Stimulated activated memory B cell treated with anti-CD40 and anti-IgM and Interleukin-4, amounts not matched to agents 10 μg/mL and 1 μg/mL and 100 μg/mL, for 72 hours (primary cell): Measurements from ENCODE around the gene ZNF774.
"Not testable (repeated sequence)": the region's sequence is repeated elsewhere in the genome, so short reads cannot be mapped to it uniquely, and the experiment has no call there.

ENCODE experiments used
- ATAC-seq: fragments of 150-1000 bp; cut with Tn5 transposase; 2 replicates; pipeline ENCODE4 v1.10.0; 2021
- H3K27ac Mint-ChIP-seq: one replicate; pipeline ENCODE4 v1.8.0; 2022; ENCODE audit warnings: mild to moderate bottlenecking, mixed read lengths
- H3K27me3 Mint-ChIP-seq: one replicate; pipeline ENCODE4 v1.8.0; 2022; ENCODE audit warnings: mixed read lengths
- H3K36me3 Mint-ChIP-seq: one replicate; pipeline ENCODE4 v1.8.0; 2022; ENCODE audit warnings: mixed read lengths
- H3K4me1 Mint-ChIP-seq: one replicate; pipeline ENCODE4 v1.8.0; 2022; ENCODE audit warnings: mixed read lengths
- H3K4me3 Mint-ChIP-seq: one replicate; pipeline ENCODE4 v1.8.0; 2022; ENCODE audit warnings: mild to moderate bottlenecking, moderate library complexity, mixed read lengths
- H3K9me3 Mint-ChIP-seq: one replicate; pipeline ENCODE4 v1.8.0; 2022; ENCODE audit warnings: mixed read lengths

Gene ZNF774

DNA sequence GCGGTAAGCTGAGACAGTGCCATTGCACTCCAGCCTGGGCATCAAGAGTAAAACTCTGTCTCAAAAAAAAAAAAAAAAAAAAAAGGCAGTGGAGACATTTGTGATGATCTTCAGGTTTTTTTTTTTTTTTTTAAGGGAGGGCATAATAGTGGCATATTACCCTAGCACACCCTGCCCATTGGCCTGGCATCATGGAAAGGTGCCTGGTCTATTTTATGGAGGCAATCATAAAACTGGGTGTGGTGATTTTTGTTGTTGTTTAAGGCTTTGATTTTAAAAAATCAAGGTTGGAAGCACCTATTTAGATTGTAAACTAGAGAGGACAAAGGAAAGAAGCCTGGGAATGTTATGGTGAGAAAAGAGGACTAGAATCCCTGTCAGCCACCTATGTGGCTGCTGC lies 42.0 kb downstream of the ZNF774 start:
- Mint-ChIP-seq H3K27me3 (no peaks in the 10 kb centered on the region), H3K4me1 (peaks cover 78% of the 10 kb centered on the region), H3K36me3 (peaks cover 58% of the 10 kb centered on the region), H3K4me3 (no peak overlapping the region), H3K27ac (peak overlapping the region; percentile 31), H3K9me3 (no peaks in the 10 kb centered on the region)
- ATAC-seq = no peak

DNA sequence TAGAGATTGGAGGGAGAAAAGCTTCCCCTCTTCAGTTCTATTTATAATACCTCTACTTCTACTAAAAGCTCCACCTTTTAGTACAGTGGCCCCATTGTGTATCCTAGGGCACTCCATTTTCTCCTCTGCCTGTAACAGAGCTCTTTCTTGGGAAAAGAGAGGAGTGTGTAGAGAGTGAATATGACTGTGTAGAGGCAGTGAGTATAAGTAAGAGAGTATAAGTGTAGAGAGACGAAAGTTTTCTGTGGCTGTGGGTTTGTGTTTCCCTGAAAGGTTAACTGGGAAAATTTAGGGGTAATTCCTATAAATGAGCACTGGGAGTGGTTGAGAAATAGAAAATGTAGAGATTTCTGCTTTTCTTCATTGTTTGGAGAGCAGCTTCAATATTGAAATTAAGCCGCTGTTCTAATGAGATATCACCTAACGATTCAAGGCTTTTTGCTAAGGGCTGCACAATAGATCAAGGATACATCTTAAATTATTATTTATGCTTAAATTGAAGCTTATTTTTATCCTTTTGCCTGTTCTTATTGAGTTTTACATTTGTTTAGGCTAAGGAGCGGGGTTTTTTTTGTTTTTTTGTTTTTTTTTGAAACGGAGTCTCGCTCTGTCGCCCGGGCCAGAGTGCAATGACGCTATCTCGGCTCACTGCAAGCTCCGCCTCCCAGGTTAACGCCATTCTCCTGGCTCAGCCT lies 42.8 kb downstream of the ZNF774 start:
- Mint-ChIP-seq H3K4me3 (no peak overlapping the region), H3K27ac (peak overlapping the region; percentile 31), H3K9me3 (no peaks in the 10 kb centered on the region), H3K4me1 (peaks cover 77% of the 10 kb centered on the region), H3K27me3 (no peaks in the 10 kb centered on the region), H3K36me3 (peaks cover 51% of the 10 kb centered on the region)
- no peak for ATAC-seq

DNA sequence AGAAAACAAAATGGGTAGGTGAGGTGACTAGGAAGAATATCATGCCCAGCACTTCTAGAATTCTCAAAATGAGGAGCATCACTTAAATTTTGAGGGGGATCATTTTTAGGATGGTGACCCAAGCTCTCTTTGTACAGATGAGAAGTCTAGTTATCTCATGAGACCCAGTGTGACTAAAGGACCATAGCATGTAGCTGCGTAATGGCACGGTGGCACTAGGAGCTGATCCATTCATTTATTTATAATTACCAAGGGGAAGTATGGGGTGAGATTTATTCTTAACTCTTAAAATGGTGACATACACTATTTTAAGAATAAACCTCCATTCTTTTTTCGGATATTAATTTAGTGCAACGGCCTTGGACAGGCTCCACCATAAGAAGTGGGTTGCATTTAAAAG lies 44.2 kb downstream of the ZNF774 start:
- H3K27ac Mint-ChIP-seq = no peak overlapping the region

DNA sequence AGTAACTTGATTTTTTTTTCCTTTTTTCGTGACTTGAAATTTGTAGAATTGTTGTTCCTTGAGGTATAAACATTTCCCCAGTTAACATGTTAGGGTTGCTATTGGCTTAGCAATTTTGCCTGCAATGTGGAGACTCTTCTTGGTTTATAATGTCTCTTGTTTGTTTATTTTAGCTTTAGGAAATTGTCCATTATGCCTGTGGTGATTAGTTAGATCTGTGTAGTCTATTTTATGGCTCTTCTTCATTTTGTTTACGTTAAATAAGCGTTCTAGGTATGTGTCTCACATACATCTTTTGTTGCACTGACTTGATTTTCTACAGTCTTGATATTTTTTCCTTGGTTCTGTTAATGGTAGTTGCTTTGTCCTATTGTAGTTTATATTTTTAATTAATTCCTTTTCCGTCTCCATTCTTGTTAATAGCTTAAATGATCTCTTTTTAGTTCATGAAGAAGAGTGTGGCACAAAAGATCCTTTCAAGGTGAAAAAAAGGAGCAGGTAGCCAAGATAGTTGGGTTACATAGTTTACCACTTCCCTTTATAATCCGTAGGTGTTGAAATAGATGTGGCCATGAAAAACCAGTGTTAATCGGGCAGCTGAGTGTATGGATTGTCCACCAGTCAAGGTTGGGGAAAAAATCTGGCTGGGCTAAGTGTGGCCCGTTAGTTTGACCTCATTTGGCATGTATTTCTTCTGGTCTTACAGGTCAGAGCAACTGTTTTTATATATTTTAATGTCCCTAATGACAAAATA lies 48.1 kb downstream of the ZNF774 start:
- H3K4me1 Mint-ChIP-seq = peaks cover 72% of the 10 kb centered on the region

More for the DNA sequence above, 44.2 kb downstream of the ZNF774 start:
- Mint-ChIP-seq H3K4me1 (peaks cover 77% of the 10 kb centered on the region), H3K36me3 (peaks cover 39% of the 10 kb centered on the region), H3K27me3 (no peaks in the 10 kb centered on the region), H3K4me3 (no peak overlapping the region), H3K9me3 (no peaks in the 10 kb centered on the region)
- no peak for ATAC-seq

DNA sequence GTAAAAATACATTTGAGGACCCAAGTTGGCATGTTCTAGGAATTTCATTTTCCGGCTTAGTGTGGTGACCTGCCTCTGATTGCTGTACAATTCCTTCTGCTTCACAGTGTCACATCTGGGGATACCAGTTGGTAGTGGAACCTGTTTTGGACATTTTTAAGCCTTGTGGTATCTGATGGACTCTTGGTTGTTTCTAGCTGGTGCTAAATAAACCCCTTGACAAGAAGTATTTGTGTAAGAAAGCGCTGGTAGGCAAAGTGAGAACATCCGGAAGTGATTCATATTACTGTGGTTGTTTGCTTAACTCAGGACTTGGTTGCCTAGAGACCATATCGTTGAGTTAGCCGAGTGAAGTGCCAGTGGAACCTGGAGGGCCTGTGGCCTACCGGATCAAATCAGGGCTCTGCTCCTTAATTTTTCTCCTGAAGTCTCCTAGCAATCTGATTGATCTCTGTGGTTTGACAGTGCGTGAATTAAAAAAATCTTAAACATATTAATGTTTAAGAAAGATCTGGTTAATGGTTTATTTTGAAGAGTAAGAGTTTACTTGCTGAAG lies 48.8 kb downstream of the ZNF774 start:
- H3K4me1 Mint-ChIP-seq = peaks cover 71% of the 10 kb centered on the region
- H3K27me3 Mint-ChIP-seq = no peaks in the 10 kb centered on the region
- H3K36me3 Mint-ChIP-seq = peaks cover 23% of the 10 kb centered on the region
- H3K9me3 Mint-ChIP-seq = no peaks in the 10 kb centered on the region
- peak overlapping the region; percentile 86 for H3K27ac Mint-ChIP-seq
- ATAC-seq = peak; percentile 97
- peak overlapping the region; percentile 51 for H3K4me3 Mint-ChIP-seq

More for the DNA sequence above, 48.1 kb downstream of the ZNF774 start:
- H3K27ac Mint-ChIP-seq = peak overlapping the region; percentile 86
- no peak for ATAC-seq
- peaks cover 29% of the 10 kb centered on the region for H3K36me3 Mint-ChIP-seq
- H3K9me3 Mint-ChIP-seq = no peaks in the 10 kb centered on the region
- no peaks in the 10 kb centered on the region for H3K27me3 Mint-ChIP-seq
- H3K4me3 Mint-ChIP-seq = no peak overlapping the region

DNA sequence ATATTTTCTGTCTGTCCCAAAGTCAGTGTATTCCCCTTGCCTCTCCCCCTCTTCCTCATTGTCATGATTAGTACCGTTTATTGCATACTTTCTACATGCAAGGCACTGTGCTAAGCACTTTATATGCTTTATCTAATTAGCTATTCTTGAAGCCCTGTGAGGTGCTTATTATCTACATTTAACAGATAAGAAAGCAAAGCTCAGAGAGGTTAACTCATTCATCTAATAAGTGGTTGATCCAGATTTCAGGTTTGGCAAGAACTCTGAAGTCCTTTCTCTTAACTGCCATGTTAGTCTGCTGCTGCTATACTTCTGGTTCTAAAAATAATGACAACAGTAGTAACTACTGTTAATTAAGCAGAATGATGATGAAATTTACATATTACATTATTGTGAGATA lies 49.4 kb downstream of the ZNF774 start:
- ATAC-seq = no peak
- peaks cover 22% of the 10 kb centered on the region for H3K36me3 Mint-ChIP-seq
- H3K4me3 Mint-ChIP-seq = no peak overlapping the region
- no peaks in the 10 kb centered on the region for H3K9me3 Mint-ChIP-seq
- peaks cover 71% of the 10 kb centered on the region for H3K4me1 Mint-ChIP-seq
- peak overlapping the region; percentile 86 for H3K27ac Mint-ChIP-seq
- no peaks in the 10 kb centered on the region for H3K27me3 Mint-ChIP-seq

DNA sequence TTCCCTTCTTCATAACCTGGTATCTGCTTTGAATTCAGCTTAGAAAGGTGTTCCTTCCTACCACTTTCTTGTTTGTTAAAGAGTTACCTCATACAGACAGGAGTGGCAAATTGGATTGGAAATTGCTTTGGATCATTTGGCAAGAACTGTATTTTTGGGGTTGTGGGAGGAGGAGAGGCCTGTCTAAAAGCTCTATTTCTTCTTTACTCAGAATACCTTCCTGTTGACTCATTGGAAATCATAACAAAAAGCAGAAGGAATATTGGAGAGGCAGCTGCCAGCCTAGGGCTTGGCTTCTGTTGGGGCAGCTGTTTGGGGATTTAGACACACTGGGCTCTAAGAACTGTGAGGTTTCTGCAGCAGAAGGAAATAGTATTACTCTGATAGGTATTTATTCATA lies 50.1 kb downstream of the ZNF774 start:
- peak overlapping the region; percentile 86 for H3K27ac Mint-ChIP-seq
- H3K9me3 Mint-ChIP-seq = no peaks in the 10 kb centered on the region
- no peaks in the 10 kb centered on the region for H3K27me3 Mint-ChIP-seq
- peaks cover 73% of the 10 kb centered on the region for H3K4me1 Mint-ChIP-seq
- H3K4me3 Mint-ChIP-seq = no peak overlapping the region
- no peak for ATAC-seq
- peaks cover 30% of the 10 kb centered on the region for H3K36me3 Mint-ChIP-seq

DNA sequence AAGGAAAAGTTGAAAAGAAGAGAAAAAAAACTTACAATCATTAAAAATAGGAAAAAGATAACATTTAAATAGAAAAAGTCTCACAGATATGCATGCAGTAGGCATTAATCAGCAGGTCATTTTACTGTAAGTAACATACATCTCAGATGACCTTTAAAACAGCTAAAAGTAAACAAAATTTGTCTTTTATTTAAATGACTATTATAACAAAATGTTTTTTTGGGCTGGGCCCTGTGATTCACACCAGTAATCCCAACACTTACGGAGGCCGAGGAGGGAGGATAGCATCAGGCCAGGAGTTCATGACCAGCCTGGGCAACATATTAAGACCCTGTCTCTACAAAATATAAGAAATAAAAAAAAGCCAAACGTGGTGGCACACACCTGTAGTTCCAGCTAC lies 50.7 kb downstream of the ZNF774 start:
- no peak for ATAC-seq
- Mint-ChIP-seq H3K27me3 (no peaks in the 10 kb centered on the region), H3K27ac (peak overlapping the region; percentile 86), H3K36me3 (peaks cover 31% of the 10 kb centered on the region), H3K9me3 (no peaks in the 10 kb centered on the region), H3K4me1 (peaks cover 78% of the 10 kb centered on the region), H3K4me3 (no peak overlapping the region)

DNA sequence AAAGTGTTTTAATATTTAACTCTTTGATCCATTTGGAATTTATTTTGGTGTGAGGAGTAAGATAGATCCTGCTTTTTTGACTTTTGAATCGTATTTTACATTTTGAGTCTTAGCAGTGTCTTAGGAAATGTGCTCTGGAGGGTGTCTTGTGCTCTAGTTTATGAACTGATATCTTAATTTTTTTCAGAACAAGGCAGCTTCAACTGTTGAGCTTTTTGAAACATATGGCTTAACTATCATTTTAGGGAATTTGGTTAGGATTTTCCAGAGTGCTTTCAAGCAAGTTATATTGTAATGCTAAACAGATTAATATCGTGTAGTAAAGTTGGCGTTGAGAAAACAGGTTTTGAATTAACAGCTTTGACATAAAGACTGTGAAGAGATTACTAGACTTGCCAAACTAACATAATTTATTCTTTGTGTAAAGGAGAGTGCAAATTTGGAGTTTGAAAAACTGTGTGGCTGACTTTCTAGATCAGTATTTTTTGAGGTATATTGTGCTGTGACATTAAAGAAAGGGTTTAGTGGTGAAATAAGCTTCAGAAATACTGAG lies 53.0 kb downstream of the ZNF774 start:
- H3K36me3 Mint-ChIP-seq = peaks cover 53% of the 10 kb centered on the region
- H3K27ac Mint-ChIP-seq = no peak overlapping the region
- H3K4me1 Mint-ChIP-seq = peaks cover 88% of the 10 kb centered on the region
- ATAC-seq = no peak
- H3K9me3 Mint-ChIP-seq = peaks cover 3% of the 10 kb centered on the region
- H3K27me3 Mint-ChIP-seq = no peaks in the 10 kb centered on the region
- no peak overlapping the region for H3K4me3 Mint-ChIP-seq

DNA sequence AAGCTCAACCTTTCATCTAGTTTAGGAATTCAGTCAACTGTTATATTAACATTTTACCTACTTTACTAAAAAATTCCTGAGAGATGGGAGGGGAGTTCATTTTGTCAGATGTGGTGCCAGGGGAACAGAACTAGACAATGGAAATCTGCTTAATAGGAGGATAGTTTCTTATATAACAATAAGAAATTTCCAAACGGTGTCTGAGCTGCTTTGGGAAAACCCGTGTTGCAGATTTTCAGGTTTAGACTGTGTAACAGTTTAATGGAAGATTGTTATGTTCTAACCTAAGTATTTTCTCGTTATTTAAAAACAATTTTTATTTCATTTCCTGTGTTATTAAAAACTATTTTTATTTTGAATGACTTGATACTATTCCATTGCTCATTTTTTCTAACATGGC lies 55.3 kb downstream of the ZNF774 start:
- no peak for ATAC-seq
- peaks cover 60% of the 10 kb centered on the region for H3K36me3 Mint-ChIP-seq
- H3K4me3 Mint-ChIP-seq = no peak overlapping the region
- H3K27me3 Mint-ChIP-seq = no peaks in the 10 kb centered on the region
- H3K4me1 Mint-ChIP-seq = peaks cover 81% of the 10 kb centered on the region
- H3K27ac Mint-ChIP-seq = no peak overlapping the region
- peaks cover 3% of the 10 kb centered on the region for H3K9me3 Mint-ChIP-seq

DNA sequence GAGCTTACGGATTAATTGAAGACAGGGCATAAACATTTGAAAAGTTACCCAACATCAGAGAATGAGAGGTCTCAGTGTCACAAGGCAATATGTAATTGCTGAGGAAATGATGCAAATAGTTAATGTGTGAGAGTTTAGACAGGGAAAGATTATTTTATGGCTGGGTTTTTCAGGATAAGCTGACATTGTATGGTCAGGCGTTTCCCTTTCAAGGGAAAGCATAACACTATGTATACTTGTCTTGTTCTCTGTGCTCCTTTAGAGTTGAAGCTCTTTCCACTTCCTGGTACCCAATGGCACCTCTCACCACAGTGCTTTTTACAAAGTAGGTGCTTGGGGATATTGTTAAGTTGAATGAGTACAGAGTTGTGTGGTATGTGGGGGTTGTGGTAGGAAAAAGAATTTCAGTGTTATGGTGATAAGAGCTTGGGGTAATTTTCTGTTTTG lies 55.8 kb downstream of the ZNF774 start:
- peaks cover 81% of the 10 kb centered on the region for H3K4me1 Mint-ChIP-seq
- H3K27me3 Mint-ChIP-seq = no peaks in the 10 kb centered on the region
- peaks cover 3% of the 10 kb centered on the region for H3K9me3 Mint-ChIP-seq
- peak overlapping the region; percentile 31 for H3K27ac Mint-ChIP-seq
- H3K4me3 Mint-ChIP-seq = no peak overlapping the region
- ATAC-seq = peak; percentile 67
- peaks cover 63% of the 10 kb centered on the region for H3K36me3 Mint-ChIP-seq

DNA sequence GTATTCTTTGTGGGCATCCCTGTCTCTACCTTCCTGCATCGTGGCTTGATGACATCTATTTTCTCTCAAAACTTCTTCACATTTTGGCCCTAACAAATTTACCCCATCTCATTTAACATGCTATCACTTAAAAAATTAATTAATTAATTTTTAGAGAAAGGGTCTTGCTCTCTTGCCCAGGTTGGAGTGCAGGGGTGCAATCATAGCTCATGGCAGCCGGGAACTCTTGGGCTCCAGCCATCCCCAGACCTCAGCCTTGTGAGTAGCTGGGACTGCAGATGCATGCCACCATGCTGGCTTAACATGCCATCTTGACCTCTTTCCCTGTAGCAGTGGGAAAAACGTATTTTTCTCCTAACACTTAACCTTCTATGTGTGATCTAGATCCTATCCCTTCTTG lies 56.6 kb downstream of the ZNF774 start:
- no peak for ATAC-seq
- peaks cover 87% of the 10 kb centered on the region for H3K4me1 Mint-ChIP-seq
- no peak overlapping the region for H3K4me3 Mint-ChIP-seq
- peaks cover 61% of the 10 kb centered on the region for H3K36me3 Mint-ChIP-seq
- H3K9me3 Mint-ChIP-seq = peaks cover 3% of the 10 kb centered on the region
- H3K27me3 Mint-ChIP-seq = no peaks in the 10 kb centered on the region
- H3K27ac Mint-ChIP-seq = no peak overlapping the region

DNA sequence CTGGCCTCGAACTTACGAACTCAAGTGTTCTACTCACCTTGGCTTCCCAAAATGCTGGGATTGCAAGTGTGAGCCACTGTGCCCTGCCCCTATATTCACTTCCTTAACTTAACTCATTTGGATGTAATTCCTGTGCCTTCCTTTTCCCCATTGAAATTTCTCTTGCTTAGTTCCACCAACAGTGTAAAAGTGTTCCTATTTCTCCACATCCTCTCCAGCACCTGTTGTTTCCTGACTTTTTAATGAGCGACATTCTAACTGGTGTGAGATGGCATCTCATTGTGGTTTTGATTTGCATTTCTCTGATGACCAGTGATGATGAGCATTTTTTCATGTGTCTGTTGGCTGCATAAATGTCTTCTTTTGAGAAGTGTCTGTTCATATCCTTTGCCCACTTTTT lies 57.5 kb downstream of the ZNF774 start:
- H3K36me3 Mint-ChIP-seq = peaks cover 57% of the 10 kb centered on the region
- H3K27ac Mint-ChIP-seq, H3K4me3 Mint-ChIP-seq, H3K27me3 Mint-ChIP-seq, H3K9me3 Mint-ChIP-seq, ATAC-seq: not testable (repeated sequence)
- H3K4me1 Mint-ChIP-seq = peaks cover 87% of the 10 kb centered on the region

DNA sequence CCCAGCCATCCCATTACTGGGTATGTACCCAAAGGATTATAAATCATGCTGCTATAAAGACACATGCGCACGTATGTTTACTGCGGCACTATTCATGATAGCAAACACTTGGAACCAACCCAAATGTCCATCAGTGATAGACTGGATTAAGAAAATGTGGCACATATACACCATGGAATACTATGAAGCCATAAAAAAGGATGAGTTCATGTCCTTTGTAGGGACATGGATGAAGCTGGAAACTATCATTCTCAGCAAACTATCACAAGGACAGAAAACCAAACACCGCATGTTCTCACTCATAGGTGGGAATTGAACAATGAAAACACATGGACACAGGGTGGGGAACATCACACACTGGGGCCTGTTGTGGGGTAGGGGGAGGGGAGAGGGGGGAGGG lies 58.2 kb downstream of the ZNF774 start:
- ATAC-seq, H3K27me3 Mint-ChIP-seq, H3K4me3 Mint-ChIP-seq, H3K27ac Mint-ChIP-seq, H3K9me3 Mint-ChIP-seq: not testable (repeated sequence)
- Mint-ChIP-seq H3K4me1 (peaks cover 83% of the 10 kb centered on the region), H3K36me3 (peaks cover 59% of the 10 kb centered on the region)

DNA sequence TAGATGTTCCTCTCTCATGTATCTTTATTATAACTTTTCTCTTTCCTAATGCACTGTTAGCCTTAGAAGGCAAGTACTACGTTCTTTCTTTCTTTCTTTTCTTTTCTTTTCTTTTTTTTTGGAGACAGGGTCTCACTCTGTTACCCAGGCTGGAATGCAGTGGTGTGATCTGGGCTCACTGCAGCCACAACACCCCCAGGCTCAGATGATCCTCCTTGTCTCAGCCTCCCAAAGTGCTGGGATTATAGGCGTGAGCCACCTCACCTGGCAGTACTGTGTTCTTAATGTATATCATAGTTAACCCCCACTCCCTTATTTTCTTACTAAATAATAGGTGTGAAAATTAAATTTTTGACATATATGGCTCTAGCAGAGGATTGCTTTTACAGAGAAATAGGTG lies 59.1 kb downstream of the ZNF774 start:
- peaks cover 6% of the 10 kb centered on the region for H3K9me3 Mint-ChIP-seq
- H3K4me1 Mint-ChIP-seq = peaks cover 82% of the 10 kb centered on the region
- H3K36me3 Mint-ChIP-seq = peaks cover 63% of the 10 kb centered on the region
- no peak for ATAC-seq
- H3K27ac Mint-ChIP-seq = peak overlapping the region; percentile 59
- H3K27me3 Mint-ChIP-seq = no peaks in the 10 kb centered on the region
- no peak overlapping the region for H3K4me3 Mint-ChIP-seq
